CD4-positive, CD25-positive, alpha-beta regulatory T cell (primary cell): ENCODE measurements around the gene GALC. TPM values are rescaled to one million over a fixed set of nuclear protein-coding genes. Genes with fewer than 3 reads are reported as not detected.

Source experiments
- ATAC-seq, 2 donors: fragments of 150-1000 bp; cut with Tn5 transposase; one replicate each; pipeline ENCODE4 v1.10.0; 2021; ENCODE audit warnings: low read depth in 2 of 2, moderate number of reproducible peaks in 2 of 2, moderate library complexity in 1 of 2
- DNase-seq, 3 donors: peaks; one replicate each; pipeline versions ENCODE4 v3.0.0 to v3.0.0-alpha.2; 2012 to 2022; ENCODE audit warnings: mixed read lengths in 1 of 3
- H3K27ac ChIP-seq: one replicate; pipeline ENCODE4 v1.7.0; 2013; ENCODE audit warnings: mild to moderate bottlenecking, low read length; ENCODE audit not compliant: insufficient read depth, poor library complexity, severe bottlenecking
- H3K27me3 ChIP-seq: one replicate; pipeline ENCODE4 v1.7.0; 2013; ENCODE audit warnings: low read length; ENCODE audit not compliant: control insufficient read depth, insufficient read depth
- H3K36me3 ChIP-seq: one replicate; pipeline ENCODE4 v1.7.0; 2013; ENCODE audit warnings: mild to moderate bottlenecking, low read length, moderate library complexity; ENCODE audit not compliant: control insufficient read depth, insufficient read depth
- H3K4me1 ChIP-seq: 2 replicates; pipeline ENCODE4 v1.7.0; 2013; ENCODE audit warnings: mild to moderate bottlenecking, low read length; ENCODE audit not compliant: insufficient read depth, control insufficient read depth, poor library complexity, severe bottlenecking
- H3K4me3 ChIP-seq: one replicate; pipeline ENCODE4 v1.7.0; 2013; ENCODE audit warnings: low read depth, mild to moderate bottlenecking, low read length, moderate library complexity
- H3K9me3 ChIP-seq, 2 experiments: 1 replicate in 1 of 2; 2 replicates in 1 of 2; pipeline ENCODE4 v1.7.0; 2013; ENCODE audit warnings: low read length in 2 of 2, mild to moderate bottlenecking in 1 of 2, moderate library complexity in 1 of 2; ENCODE audit not compliant: control insufficient read depth in 2 of 2
- H3K27ac Mint-ChIP-seq, 3 donors: one replicate each; pipeline ENCODE4 v1.8.0; 2020 to 2022; ENCODE audit warnings: mild to moderate bottlenecking in 3 of 3, mixed read lengths in 3 of 3, moderate library complexity in 2 of 3
- H3K27me3 Mint-ChIP-seq: one replicate; pipeline ENCODE4 v1.8.0; 2022; ENCODE audit warnings: mild to moderate bottlenecking, mixed read lengths
- H3K36me3 Mint-ChIP-seq: one replicate; pipeline ENCODE4 v1.8.0; 2020; ENCODE audit warnings: mixed read lengths
- H3K4me1 Mint-ChIP-seq, 4 donors: one replicate each; pipeline ENCODE4 v1.8.0; 2020 to 2022; ENCODE audit warnings: mixed read lengths in 4 of 4, mild to moderate bottlenecking in 1 of 4
- H3K4me3 Mint-ChIP-seq, 4 donors: one replicate each; pipeline ENCODE4 v1.8.0; 2020 to 2022; ENCODE audit warnings: mild to moderate bottlenecking in 4 of 4, mixed read lengths in 4 of 4, moderate library complexity in 3 of 4
- H3K9me3 Mint-ChIP-seq, 7 donors: one replicate each; pipeline ENCODE4 v1.8.0; 2020 to 2022; ENCODE audit warnings: mixed read lengths in 7 of 7, mild to moderate bottlenecking in 3 of 7, moderate library complexity in 2 of 7
- polyA plus RNA-seq, 4 donors: library from polyadenylated mRNA; unstranded; fragments of 300-500 nt; fragmentation: Illumina TruSeq; gene quantifications; one replicate each; pipeline ENCODE4 v1.2.3, GENCODE V29; 2021
- total RNA-seq: library from RNA; stranded (reverse); gene quantifications from one replicate; pipeline ENCODE4 v1.2.3, GENCODE V29; 2022

Gene GALC
- total and polyA plus RNA-seq, 5 donors from 2014 or later: 10.6 to 17.5 (median 13.7) TPM

GRCh38 chr14:87899228-87899627 is 93.8 kb downstream of the GALC start:
- H3K27ac Mint-ChIP-seq: no peak overlapping the region
- Histone ChIP-seq H3K4me1 (no peaks in the 10 kb centered on the region), H3K9me3 (no peaks in the 10 kb centered on the region), H3K36me3 (no peaks in the 10 kb centered on the region), H3K27me3 (peaks cover 11% of the 10 kb centered on the region), H3K27ac (no peak overlapping the region), H3K4me3 (no peak overlapping the region)
- no peaks in the 10 kb centered on the region for H3K9me3 Mint-ChIP-seq
- no peak overlapping the region for H3K4me3 Mint-ChIP-seq
- peaks cover 12% of the 10 kb centered on the region for H3K27me3 Mint-ChIP-seq
- no peak for ATAC-seq
- no peaks in the 10 kb centered on the region for H3K36me3 Mint-ChIP-seq
- no peak for DNase-seq
- H3K4me1 Mint-ChIP-seq: no peaks in the 10 kb centered on the region

- no peak for ATAC-seq
- Mint-ChIP-seq H3K4me1 (no peaks in the 10 kb centered on the region), H3K4me3 (no peak overlapping the region), H3K9me3 (peaks cover 0 to 1% (median 0%) of the 10 kb centered on the region in 7 donors), H3K27ac (no peak overlapping the region), H3K27me3 (peaks cover 6% of the 10 kb centered on the region), H3K36me3 (no peaks in the 10 kb centered on the region)
- Histone ChIP-seq H3K9me3 (no peaks in the 10 kb centered on the region), H3K27me3 (peaks cover 11% of the 10 kb centered on the region), H3K4me1 (no peaks in the 10 kb centered on the region), H3K4me3 (no peak overlapping the region), H3K27ac (no peak overlapping the region), H3K36me3 (no peaks in the 10 kb centered on the region)
- DNase-seq: no peak
Observed at GRCh38 chr14:87898301-87898700, 94.7 kb downstream of the GALC start.

- H3K36me3 Mint-ChIP-seq: no peaks in the 10 kb centered on the region
- no peaks in the 10 kb centered on the region for H3K4me1 ChIP-seq
Observed at GRCh38 chr14:87896393-87897380, 96.3 kb downstream of the GALC start.

GRCh38 chr14:87894920-87895319 is 98.1 kb downstream of the GALC start:
- DNase-seq: no peak
- no peak overlapping the region for H3K4me3 ChIP-seq
- H3K27ac ChIP-seq: no peak overlapping the region
- no peaks in the 10 kb centered on the region for H3K9me3 ChIP-seq
- H3K27me3 ChIP-seq: peaks cover 7% of the 10 kb centered on the region
- no peak overlapping the region for H3K4me3 Mint-ChIP-seq
- no peak for ATAC-seq
- peaks cover 0 to 1% (median 0%) of the 10 kb centered on the region in 7 donors for H3K9me3 Mint-ChIP-seq
- H3K36me3 ChIP-seq: no peaks in the 10 kb centered on the region
- H3K27me3 Mint-ChIP-seq: peaks cover 6% of the 10 kb centered on the region
- H3K27ac Mint-ChIP-seq: no peak overlapping the region
- H3K36me3 Mint-ChIP-seq: no peaks in the 10 kb centered on the region
- no peaks in the 10 kb centered on the region for H3K4me1 Mint-ChIP-seq
- no peaks in the 10 kb centered on the region for H3K4me1 ChIP-seq

More at GRCh38 chr14:87896393-87897380, 96.3 kb downstream of the GALC start:
- no peak overlapping the region for H3K27ac Mint-ChIP-seq
- H3K4me3 Mint-ChIP-seq: no peak overlapping the region
- no peaks in the 10 kb centered on the region for H3K9me3 ChIP-seq
- H3K27me3 Mint-ChIP-seq: peaks cover 6% of the 10 kb centered on the region
- no peak overlapping the region for H3K4me3 ChIP-seq
- H3K27me3 ChIP-seq: peaks cover 11% of the 10 kb centered on the region
- DNase-seq: peak in 2 of 3 donors; percentile 5 to 42
- no peak for ATAC-seq
- no peaks in the 10 kb centered on the region for H3K36me3 ChIP-seq
- H3K27ac ChIP-seq: no peak overlapping the region
- H3K4me1 Mint-ChIP-seq: no peaks in the 10 kb centered on the region
- H3K9me3 Mint-ChIP-seq: peaks cover 0 to 1% (median 0%) of the 10 kb centered on the region in 7 donors

- Mint-ChIP-seq H3K27me3 (peaks cover 6% of the 10 kb centered on the region), H3K9me3 (peaks cover 0 to 1% (median 0%) of the 10 kb centered on the region in 7 donors), H3K4me3 (no peak overlapping the region), H3K36me3 (no peaks in the 10 kb centered on the region), H3K27ac (no peak overlapping the region), H3K4me1 (no peaks in the 10 kb centered on the region)
- no peaks in the 10 kb centered on the region for H3K4me1 ChIP-seq
- H3K9me3 ChIP-seq: no peaks in the 10 kb centered on the region
- DNase-seq (no peak), ATAC-seq (no peak)
- no peaks in the 10 kb centered on the region for H3K27me3 ChIP-seq
- H3K4me3 ChIP-seq: no peak overlapping the region
- no peak overlapping the region for H3K27ac ChIP-seq
- no peaks in the 10 kb centered on the region for H3K36me3 ChIP-seq
Observed at GRCh38 chr14:87892763-87893162, 100.2 kb downstream of the GALC start.

GRCh38 chr14:87888136-87888999 is 104.6 kb downstream of the GALC start:
- H3K27ac ChIP-seq: no peak overlapping the region
- H3K9me3 ChIP-seq: no peaks in the 10 kb centered on the region
- H3K4me1 Mint-ChIP-seq: no peaks in the 10 kb centered on the region
- no peak overlapping the region for H3K4me3 Mint-ChIP-seq
- no peaks in the 10 kb centered on the region for H3K36me3 Mint-ChIP-seq
- H3K27me3 Mint-ChIP-seq: no peaks in the 10 kb centered on the region
- H3K9me3 Mint-ChIP-seq: peaks cover 0 to 3% (median 0%) of the 10 kb centered on the region in 7 donors
- no peaks in the 10 kb centered on the region for H3K36me3 ChIP-seq
- H3K4me1 ChIP-seq: no peaks in the 10 kb centered on the region
- no peak overlapping the region for H3K4me3 ChIP-seq
- DNase-seq (peak in 1 of 3 donors; percentile 23), ATAC-seq (no peak)
- H3K27me3 ChIP-seq: peaks cover 2% of the 10 kb centered on the region
- no peak overlapping the region for H3K27ac Mint-ChIP-seq

GRCh38 chr14:87883750-87884149 is 109.2 kb downstream of the GALC start:
- peaks cover 0 to 5% (median 0%) of the 10 kb centered on the region in 7 donors for H3K9me3 Mint-ChIP-seq
- no peak overlapping the region for H3K4me3 Mint-ChIP-seq
- peaks cover 7% of the 10 kb centered on the region for H3K27me3 Mint-ChIP-seq
- Histone ChIP-seq H3K27ac (no peak overlapping the region), H3K4me1 (no peaks in the 10 kb centered on the region), H3K27me3 (peaks cover 5% of the 10 kb centered on the region), H3K36me3 (no peaks in the 10 kb centered on the region), H3K4me3 (no peak overlapping the region), H3K9me3 (no peaks in the 10 kb centered on the region)
- ATAC-seq: no peak
- H3K27ac Mint-ChIP-seq: no peak overlapping the region
- no peak for DNase-seq
- H3K4me1 Mint-ChIP-seq: no peaks in the 10 kb centered on the region
- peaks cover 3% of the 10 kb centered on the region for H3K36me3 Mint-ChIP-seq
